Stomach smooth muscle (tissue), 2 donors: ENCODE measurements around the gene IPO9.

Experiments
- H3K27ac ChIP-seq: one replicate; pipeline ENCODE4 v1.7.0; 2013; ENCODE audit warnings: mild to moderate bottlenecking, low read length, inconsistent platforms
- H3K27me3 ChIP-seq, 2 donors: one replicate each; pipeline ENCODE4 v1.7.0; 2013; ENCODE audit warnings: low read length in 2 of 2; ENCODE audit not compliant: insufficient read depth in 2 of 2, control insufficient read depth in 1 of 2
- H3K36me3 ChIP-seq, 2 donors: one replicate each; pipeline ENCODE4 v1.7.0; 2013; ENCODE audit warnings: low read length in 2 of 2; ENCODE audit not compliant: control insufficient read depth in 2 of 2, insufficient read depth in 2 of 2
- H3K4me1 ChIP-seq: one replicate; pipeline ENCODE4 v1.7.0; 2013; ENCODE audit warnings: low read length; ENCODE audit not compliant: control insufficient read depth, insufficient read depth
- H3K4me3 ChIP-seq, 2 donors: one replicate each; pipeline ENCODE4 v1.7.0; 2013; ENCODE audit warnings: low read length in 2 of 2
- H3K9ac ChIP-seq, 2 donors: one replicate each; pipeline ENCODE4 v1.7.0; 2013; ENCODE audit warnings: low read length in 2 of 2, mild to moderate bottlenecking in 1 of 2
- H3K9me3 ChIP-seq, 2 donors: one replicate each; pipeline ENCODE4 v1.7.0; 2013; ENCODE audit warnings: low read length in 2 of 2; ENCODE audit not compliant: control insufficient read depth in 2 of 2
- donor health status: healthy.
- donor health status: Pancreatic carcinoma.

IPO9 gene

DNA sequence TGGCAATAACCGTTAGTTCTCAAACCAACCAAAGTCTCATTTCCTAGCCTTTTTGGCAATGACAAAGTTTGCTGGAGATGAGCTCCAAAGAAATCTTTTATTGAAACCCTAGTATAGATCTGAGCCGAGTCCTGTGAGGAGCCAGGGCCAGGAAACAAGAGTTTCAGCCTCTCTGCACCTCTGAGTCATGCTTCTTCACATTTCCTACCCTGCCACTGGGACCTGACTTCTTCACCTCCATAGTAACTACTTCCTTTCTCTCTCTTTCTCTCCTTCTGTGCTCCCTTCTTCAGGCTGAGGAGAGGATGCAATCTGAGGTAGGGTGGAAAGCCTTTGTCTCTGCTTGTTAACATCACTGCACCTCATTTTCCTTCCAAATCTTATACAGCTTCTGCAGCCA lies 38.7 kb upstream of the IPO9 start:
- Histone ChIP-seq H3K4me1 (peaks cover 41% of the 10 kb centered on the region), H3K4me3 (no peak overlapping the region), H3K9ac (no peak overlapping the region), H3K36me3 (peaks cover 34 to 36% of the 10 kb centered on the region in 2 donors), H3K27me3 (no peaks in the 10 kb centered on the region), H3K9me3 (no peaks in the 10 kb centered on the region), H3K27ac (no peak overlapping the region)

DNA sequence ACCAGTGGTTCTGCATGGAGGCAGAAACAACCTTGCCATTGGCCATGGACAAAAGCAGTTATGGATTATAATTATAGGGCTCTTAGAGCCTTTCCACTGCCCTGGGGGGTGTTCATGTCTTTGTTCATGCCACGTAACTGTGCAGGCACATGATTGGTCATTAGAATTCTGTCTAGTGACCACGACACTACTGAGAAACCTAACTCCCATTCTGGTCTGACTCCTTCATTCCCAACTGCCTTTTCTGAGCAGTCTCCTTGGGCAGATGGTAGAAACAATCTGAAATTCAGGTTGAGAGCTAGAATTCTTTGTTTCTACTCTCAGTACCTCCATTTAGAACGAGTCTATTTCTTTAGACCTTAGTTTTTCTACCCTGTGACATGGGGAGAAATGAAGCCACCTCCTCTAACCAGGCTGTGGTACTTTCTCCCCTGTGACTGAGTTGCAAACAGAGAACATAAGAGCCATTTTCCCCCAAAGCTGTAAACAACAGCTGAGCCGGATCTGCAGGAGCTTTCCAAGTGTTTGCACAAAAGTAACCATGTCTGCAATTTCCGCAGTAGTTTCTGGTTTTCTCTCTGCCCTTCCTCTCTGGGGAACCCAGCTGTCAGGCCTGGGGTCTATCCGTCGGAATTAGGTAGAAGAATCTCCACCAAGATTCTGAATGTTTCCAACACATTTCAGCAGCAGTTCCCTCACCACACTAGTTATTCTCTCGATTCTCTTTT lies 37.7 kb upstream of the IPO9 start:
- Histone ChIP-seq H3K9ac (no peak overlapping the region), H3K27ac (peak overlapping the region; percentile 58), H3K36me3 (peaks cover 33 to 40% of the 10 kb centered on the region in 2 donors), H3K9me3 (no peaks in the 10 kb centered on the region), H3K4me1 (peaks cover 41% of the 10 kb centered on the region), H3K4me3 (no peak overlapping the region), H3K27me3 (no peaks in the 10 kb centered on the region)

DNA sequence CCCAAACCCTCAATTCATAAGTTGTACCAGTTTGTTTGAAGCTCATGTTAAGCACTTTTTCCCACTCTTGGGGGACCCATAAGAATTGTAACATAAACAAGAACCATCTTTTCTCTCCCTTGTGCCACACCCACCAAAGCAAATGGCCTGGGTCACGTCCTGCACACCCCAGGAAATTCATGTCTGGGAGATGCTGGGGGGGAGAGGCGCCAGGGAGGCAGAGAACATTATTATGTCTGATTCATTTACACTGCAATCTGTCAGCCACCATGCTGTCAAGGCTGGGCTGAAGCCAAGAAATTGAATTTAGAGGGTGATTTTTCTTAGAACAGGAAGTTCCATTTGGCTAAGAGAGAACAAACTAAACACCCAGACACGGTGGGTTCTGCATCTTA lies 37.2 kb upstream of the IPO9 start:
- H3K4me3 ChIP-seq = no peak overlapping the region
- no peak overlapping the region for H3K9ac ChIP-seq
- no peaks in the 10 kb centered on the region for H3K27me3 ChIP-seq
- H3K9me3 ChIP-seq = no peaks in the 10 kb centered on the region
- H3K27ac ChIP-seq = peak overlapping the region; percentile 58
- peaks cover 38% of the 10 kb centered on the region for H3K4me1 ChIP-seq
- H3K36me3 ChIP-seq = peaks cover 27 to 37% of the 10 kb centered on the region in 2 donors

DNA sequence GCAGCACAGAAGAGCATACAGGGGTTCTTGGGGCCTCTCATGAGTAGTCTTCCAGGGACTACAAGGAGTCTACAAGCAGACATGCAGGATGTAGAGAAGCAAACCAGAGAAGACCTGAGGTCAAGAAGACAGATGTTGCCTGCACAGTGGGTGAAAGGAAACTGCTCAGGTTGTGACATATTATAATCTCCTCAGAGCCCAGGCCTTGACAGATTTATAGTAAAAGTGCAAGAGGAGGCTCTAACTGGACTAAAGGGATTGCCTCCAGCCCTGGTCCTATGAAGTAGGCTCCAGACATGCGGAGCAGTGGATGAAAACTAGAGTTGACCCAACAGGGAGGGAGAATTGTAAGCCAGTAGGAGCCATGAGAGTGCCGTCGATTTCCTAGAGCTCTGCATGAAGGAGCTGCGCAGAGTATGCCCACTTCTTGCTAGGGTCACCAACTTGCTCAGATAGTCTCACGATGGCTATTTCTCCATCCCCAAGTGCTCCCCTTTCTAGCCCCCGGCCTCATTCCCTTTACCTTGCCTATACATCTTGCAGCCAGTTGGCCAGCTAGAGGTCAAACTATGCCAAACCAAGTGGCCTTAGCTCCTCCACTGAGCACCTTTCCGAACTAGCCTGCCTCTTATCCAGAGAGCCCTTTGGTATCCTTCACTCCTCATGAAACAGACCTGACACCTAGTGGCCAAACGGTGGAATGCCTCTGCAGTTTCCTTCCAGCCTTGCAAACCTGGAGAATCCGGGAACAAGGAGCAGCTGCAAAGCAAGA lies 36.2 kb upstream of the IPO9 start:
- no peaks in the 10 kb centered on the region for H3K9me3 ChIP-seq
- no peak overlapping the region for H3K4me3 ChIP-seq
- peaks cover 38% of the 10 kb centered on the region for H3K4me1 ChIP-seq
- peaks cover 19 to 33% of the 10 kb centered on the region in 2 donors for H3K36me3 ChIP-seq
- no peak overlapping the region for H3K9ac ChIP-seq
- peak overlapping the region; percentile 58 for H3K27ac ChIP-seq
- no peaks in the 10 kb centered on the region for H3K27me3 ChIP-seq

DNA sequence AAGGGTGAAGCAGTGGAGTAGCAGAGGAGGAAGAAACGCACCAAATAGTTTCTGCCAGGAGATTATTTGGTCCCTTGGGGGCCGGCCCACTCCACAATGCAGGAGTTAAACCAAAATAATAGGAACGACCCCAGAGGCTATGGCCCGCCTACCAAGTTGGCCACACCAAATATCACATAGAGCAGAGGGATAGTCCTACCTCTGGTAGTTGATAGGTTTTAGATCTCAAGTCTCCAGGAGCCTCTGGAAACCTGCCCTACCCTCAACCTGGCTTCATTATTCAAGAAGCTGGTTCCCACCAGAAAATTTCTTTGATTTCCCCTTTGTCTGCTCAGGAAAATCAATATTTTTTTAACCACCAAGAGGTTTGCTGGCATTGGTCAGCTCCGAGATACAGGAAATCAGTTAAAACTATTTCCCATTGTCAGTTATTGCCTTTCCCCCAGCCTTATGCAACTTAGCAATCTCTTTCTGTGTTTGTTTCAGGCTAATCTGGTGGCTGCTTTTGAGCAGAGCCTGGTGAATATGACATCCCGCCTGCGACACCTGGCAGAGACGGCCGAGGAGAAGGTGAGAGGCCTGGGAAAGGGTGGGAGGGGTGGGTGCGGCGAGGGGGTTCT lies 35.5 kb upstream of the IPO9 start:
- Histone ChIP-seq H3K27ac (no peak overlapping the region), H3K9ac (no peak overlapping the region), H3K36me3 (peaks cover 17 to 35% of the 10 kb centered on the region in 2 donors)

DNA sequence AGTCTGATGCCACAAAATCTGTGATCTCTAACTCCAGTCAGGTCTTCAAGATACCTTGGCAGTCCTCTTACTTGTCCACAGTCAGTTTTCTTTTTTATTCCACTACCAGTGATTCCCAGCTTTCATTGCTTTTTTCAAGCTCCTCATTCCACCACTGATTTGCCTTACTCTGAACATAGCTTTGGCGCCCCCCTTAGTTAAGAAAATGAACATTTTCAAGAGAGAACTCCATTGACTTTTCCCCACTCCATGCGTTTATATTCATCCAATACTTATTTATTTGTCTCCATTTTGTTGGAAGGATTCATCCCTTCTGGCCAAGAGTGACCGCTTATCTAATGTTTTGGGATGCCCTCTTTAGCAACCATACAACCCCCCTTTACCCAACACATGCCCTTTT lies 33.9 kb upstream of the IPO9 start:
- H3K4me1 ChIP-seq = peaks cover 27% of the 10 kb centered on the region
- no peaks in the 10 kb centered on the region for H3K27me3 ChIP-seq
- H3K9me3 ChIP-seq = no peaks in the 10 kb centered on the region
- no peak overlapping the region for H3K4me3 ChIP-seq
- no peak overlapping the region for H3K9ac ChIP-seq
- H3K27ac ChIP-seq = no peak overlapping the region
- peaks cover 12 to 28% of the 10 kb centered on the region in 2 donors for H3K36me3 ChIP-seq

More for the DNA sequence above, 35.5 kb upstream of the IPO9 start:
- H3K4me1 ChIP-seq = peaks cover 36% of the 10 kb centered on the region
- no peak overlapping the region for H3K4me3 ChIP-seq
- H3K27me3 ChIP-seq = no peaks in the 10 kb centered on the region
- no peaks in the 10 kb centered on the region for H3K9me3 ChIP-seq

DNA sequence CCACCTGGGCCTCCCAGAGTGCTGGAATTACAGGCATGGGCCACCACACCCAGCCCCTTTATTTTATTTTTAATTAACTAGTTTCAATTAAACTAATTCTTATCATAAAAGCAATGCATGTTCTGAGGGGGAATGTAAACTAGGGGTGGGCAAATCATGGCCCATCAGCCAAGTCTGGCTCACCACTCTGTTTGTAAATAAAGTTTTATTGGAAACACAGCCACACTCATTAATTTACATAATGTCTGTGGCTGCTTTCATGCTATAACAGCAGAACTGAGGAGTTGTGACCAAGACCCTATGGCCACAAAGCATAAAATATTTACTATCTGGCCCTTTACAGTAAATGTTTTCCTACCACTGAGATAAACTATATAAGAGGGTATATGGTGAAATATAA lies 28.7 kb upstream of the IPO9 start:
- H3K4me3 ChIP-seq = no peak overlapping the region
- H3K9ac ChIP-seq = no peak overlapping the region
- H3K9me3 ChIP-seq = no peaks in the 10 kb centered on the region
- H3K4me1 ChIP-seq = no peaks in the 10 kb centered on the region
- H3K27me3 ChIP-seq = no peaks in the 10 kb centered on the region
- H3K36me3 ChIP-seq = peaks cover 11 to 33% of the 10 kb centered on the region in 2 donors
- H3K27ac ChIP-seq = no peak overlapping the region

DNA sequence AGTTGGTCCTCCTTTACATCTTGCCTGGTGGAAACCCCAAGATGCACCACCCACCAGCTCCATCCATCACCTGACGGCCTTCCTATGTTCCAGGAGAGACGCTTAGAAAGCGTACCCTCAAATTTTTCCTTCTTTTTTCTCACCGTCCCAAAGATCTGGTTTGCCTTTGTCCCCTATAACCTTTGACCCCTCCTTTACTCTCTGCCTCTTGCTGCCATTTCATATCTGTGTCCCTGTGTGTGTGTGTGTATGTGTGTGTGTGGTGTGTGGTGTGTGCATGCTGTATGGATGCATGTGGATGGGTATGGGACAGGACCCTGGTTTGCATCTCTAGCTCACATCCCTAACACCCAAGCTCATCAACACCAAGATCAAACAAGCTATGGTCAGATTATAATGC lies 22.2 kb upstream of the IPO9 start:
- Histone ChIP-seq H3K4me1 (no peaks in the 10 kb centered on the region), H3K9ac (no peak overlapping the region), H3K9me3 (no peaks in the 10 kb centered on the region), H3K36me3 (peaks cover 55 to 78% of the 10 kb centered on the region in 2 donors), H3K27me3 (no peaks in the 10 kb centered on the region), H3K4me3 (no peak overlapping the region), H3K27ac (no peak overlapping the region)

DNA sequence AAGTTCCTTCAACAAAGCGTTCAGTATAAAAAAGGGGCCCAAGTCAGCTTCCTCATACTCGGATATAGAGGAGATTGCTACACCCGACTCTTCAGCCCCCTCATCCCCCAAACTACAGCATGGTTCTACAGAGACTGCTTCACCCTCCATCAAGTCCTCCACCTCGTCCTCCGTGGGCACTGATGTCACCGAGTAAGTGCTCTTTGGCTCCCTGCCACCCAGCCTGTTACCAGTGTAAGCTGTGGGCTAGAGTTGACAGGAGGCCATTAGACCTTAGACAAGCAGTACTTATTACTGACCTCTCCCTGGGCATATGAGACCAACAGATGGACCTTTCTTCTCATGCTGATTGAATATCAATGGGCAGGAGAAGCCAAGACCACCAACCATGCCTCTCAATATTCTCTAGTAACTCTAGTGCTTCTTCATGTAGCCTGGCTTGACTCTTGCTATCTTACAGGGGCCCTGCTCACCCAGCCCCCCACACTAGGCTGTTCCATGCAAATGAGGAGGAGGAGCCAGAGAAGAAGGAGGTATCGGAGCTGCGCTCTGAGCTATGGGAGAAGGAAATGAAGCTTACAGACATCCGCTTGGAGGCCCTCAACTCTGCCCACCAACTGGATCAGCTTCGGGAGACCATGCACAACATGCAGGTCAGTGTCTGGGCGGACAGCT lies 20.9 kb upstream of the IPO9 start:
- Histone ChIP-seq H3K36me3 (peaks cover 65 to 86% of the 10 kb centered on the region in 2 donors), H3K27me3 (no peaks in the 10 kb centered on the region), H3K4me3 (no peak overlapping the region), H3K4me1 (no peaks in the 10 kb centered on the region), H3K9ac (no peak overlapping the region), H3K27ac (no peak overlapping the region), H3K9me3 (no peaks in the 10 kb centered on the region)

DNA sequence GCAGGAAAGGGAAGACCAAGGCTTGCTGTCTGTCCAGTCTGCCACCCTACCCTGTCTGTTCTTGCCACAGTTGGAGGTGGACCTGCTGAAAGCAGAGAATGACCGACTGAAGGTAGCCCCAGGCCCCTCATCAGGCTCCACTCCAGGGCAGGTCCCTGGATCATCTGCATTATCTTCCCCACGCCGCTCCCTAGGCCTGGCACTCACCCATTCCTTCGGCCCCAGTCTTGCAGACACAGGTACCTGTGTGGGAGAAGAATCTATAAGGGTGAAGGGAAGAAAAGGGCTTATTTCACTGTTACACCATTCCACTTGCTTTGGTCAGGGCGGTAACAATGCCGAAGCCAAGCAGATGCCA lies 20.3 kb upstream of the IPO9 start:
- no peaks in the 10 kb centered on the region for H3K4me1 ChIP-seq
- no peak overlapping the region for H3K4me3 ChIP-seq
- H3K27me3 ChIP-seq = no peaks in the 10 kb centered on the region
- no peaks in the 10 kb centered on the region for H3K9me3 ChIP-seq
- H3K9ac ChIP-seq = no peak overlapping the region
- H3K27ac ChIP-seq = no peak overlapping the region
- peaks cover 66 to 89% of the 10 kb centered on the region in 2 donors for H3K36me3 ChIP-seq
